ENCODE results near the gene SHMT1. TPM values are rescaled to one million over a fixed set of nuclear protein-coding genes. Genes with fewer than 3 reads are reported as not detected.

Gene SHMT1
- total RNA-seq, 2 donors from 2014 or later: 5.1 to 8.5 TPM

DNA sequence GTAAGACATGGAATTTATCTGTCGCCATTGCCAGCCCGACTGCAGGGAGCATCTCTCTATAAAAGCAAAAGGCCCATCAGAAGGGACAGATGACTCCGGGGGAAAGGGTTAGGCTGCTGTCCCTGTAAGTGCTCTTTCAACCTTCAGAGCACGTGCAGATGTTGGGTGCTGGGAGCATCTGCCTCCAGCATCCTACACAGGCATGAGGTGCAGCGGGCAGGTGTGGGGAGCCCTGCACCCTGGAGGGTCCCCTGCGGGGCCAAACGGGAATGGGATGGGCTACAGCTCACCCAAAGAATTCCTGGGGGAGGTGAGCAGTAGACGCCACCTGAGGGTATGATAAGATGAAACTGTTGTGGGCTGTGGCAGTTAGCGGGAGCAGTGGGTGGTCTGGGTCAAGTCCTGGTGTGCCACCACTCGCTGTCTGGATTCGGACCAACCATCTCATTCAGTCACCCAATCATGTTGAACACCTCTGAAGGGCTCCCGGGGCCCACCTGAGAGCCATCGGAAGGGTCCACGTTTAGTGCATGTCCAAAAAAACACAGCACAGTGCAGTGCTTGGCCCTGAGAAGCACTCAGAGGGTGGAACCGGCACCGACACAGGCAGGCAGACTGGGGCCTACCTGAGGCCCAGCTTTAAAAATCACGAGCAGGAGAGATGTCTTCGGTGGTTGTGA is 44.4 kb downstream of the SHMT1 start:
- peaks cover 0 to 65% of the 10 kb centered on the region in 2 donors for H3K4me1 ChIP-seq

DNA sequence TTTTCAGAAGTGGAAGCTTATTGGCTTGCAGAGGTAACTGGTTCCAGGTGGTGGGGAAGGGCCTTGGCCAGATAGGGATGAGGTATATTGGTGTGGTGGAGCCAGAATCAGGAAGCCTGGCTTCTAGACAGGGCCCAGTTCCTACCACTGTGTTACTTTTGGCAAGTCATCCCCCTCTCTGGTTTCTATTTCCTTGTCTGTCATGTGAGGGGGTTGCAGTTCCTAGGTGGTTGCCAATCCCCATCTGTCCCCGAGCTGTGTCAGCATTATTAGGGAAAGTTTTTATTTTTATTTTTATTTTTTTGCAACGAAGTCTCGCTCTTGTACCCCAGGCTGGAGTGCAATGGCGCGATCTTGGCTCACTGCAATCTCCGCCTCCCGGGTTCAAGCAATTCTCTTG is 45.2 kb downstream of the SHMT1 start:
- Histone ChIP-seq H3K4me1 (peaks cover 0 to 73% of the 10 kb centered on the region in 2 donors), H3K27me3 (no peaks in the 10 kb centered on the region), H3K4me3 (no peak overlapping the region), H3K36me3 (peaks cover 13% of the 10 kb centered on the region), H3K27ac (no peak overlapping the region), H3K9me3 (no peaks in the 10 kb centered on the region)
- no peak for DNase-seq (ENCODE audit: low spot score)
- TF ChIP-seq, protein P1, sequence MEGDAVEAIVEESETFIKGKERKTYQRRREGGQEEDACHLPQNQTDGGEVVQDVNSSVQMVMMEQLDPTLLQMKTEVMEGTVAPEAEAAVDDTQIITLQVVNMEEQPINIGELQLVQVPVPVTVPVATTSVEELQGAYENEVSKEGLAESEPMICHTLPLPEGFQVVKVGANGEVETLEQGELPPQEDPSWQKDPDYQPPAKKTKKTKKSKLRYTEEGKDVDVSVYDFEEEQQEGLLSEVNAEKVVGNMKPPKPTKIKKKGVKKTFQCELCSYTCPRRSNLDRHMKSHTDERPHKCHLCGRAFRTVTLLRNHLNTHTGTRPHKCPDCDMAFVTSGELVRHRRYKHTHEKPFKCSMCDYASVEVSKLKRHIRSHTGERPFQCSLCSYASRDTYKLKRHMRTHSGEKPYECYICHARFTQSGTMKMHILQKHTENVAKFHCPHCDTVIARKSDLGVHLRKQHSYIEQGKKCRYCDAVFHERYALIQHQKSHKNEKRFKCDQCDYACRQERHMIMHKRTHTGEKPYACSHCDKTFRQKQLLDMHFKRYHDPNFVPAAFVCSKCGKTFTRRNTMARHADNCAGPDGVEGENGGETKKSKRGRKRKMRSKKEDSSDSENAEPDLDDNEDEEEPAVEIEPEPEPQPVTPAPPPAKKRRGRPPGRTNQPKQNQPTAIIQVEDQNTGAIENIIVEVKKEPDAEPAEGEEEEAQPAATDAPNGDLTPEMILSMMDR (IDR thresholded peaks at IDR 0.05): no peak

More for the DNA sequence above, 44.4 kb downstream of the SHMT1 start:
- TF ChIP-seq, protein P1 (IDR thresholded peaks at IDR 0.05): no peak
- no peak for DNase-seq (ENCODE audit: low spot score)
- H3K36me3 ChIP-seq: peaks cover 20% of the 10 kb centered on the region
- no peaks in the 10 kb centered on the region for H3K27me3 ChIP-seq
- H3K9me3 ChIP-seq: no peaks in the 10 kb centered on the region
- H3K27ac ChIP-seq: no peak overlapping the region
- H3K4me3 ChIP-seq: no peak overlapping the region

DNA sequence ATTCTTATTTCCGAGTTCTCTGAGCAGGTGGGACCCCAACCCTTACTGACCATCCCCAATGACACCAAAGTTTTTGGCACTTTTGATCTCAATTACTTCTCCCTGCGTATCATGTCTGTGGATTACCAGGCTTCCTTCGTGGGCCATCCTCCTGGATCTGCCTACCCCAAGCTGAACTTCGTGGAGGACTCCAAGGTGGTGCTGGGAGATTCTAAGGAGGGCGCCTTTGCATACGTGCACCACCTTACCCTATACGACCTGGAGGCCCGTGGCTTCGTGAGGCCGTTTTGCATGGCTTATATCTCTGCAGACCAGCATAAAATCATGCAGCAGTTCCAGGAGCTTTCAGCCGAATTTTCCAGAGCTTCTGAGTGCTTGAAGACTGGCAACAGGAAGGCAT is 47.4 kb downstream of the SHMT1 start:
- Histone ChIP-seq H3K4me1 (peaks cover 0 to 77% of the 10 kb centered on the region in 2 donors), H3K27me3 (no peaks in the 10 kb centered on the region), H3K4me3 (peak overlapping the region; percentile 70 to 90), H3K36me3 (peaks cover 5% of the 10 kb centered on the region), H3K27ac (peak overlapping the region in 1 of 2 donors; percentile 87), H3K9me3 (no peaks in the 10 kb centered on the region)
- TF ChIP-seq, protein P1 (IDR thresholded peaks at IDR 0.05): no peak
- DNase-seq (ENCODE audit: low spot score): no peak

DNA sequence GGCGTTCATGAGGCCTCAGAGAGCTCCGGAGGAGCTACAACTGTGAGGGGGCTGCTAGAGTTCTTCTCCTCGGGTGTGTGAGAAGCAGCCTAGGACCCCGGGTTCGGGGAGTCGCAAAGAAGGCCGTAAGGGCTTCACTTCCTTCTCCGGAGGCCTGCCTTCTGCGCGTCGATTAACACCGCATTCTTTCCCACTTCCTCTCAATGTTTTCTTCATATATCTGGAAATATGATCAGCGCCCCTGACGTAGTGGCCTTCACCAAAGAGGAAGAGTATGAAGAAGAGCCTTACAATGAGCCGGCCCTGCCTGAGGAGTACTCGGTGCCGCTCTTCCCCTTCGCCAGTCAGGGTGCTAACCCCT is 47.8 kb downstream of the SHMT1 start:
- H3K4me3 ChIP-seq: peak overlapping the region; percentile 70 to 90
- no peaks in the 10 kb centered on the region for H3K9me3 ChIP-seq
- DNase-seq (ENCODE audit: low spot score): no peak
- H3K4me1 ChIP-seq: peaks cover 0 to 72% of the 10 kb centered on the region in 2 donors
- peak overlapping the region; percentile 87 to 89 for H3K27ac ChIP-seq
- H3K27me3 ChIP-seq: no peaks in the 10 kb centered on the region
- H3K36me3 ChIP-seq: peaks cover 5% of the 10 kb centered on the region
- TF ChIP-seq, protein P1 (IDR thresholded peaks at IDR 0.05): no peak

- Histone ChIP-seq H3K27me3 (no peaks in the 10 kb centered on the region), H3K36me3 (peaks cover 5% of the 10 kb centered on the region), H3K9me3 (no peaks in the 10 kb centered on the region), H3K27ac (peak within 1 kb of the TSS; percentile 87 to 89), H3K4me1 (peaks cover 0 to 66% of the 10 kb centered on the region in 2 donors), H3K4me3 (peak within 1 kb of the TSS; percentile 70 to 90)
- DNase-seq (ENCODE audit: low spot score): peak; percentile 99
- TF ChIP-seq, protein P1 (IDR thresholded peaks at IDR 0.05): no peak
Measured at GRCh38 chr17:18314731-18315561, 48.4 kb downstream of the SHMT1 start, which contains the start of the genes SMCR8 and TOP3A. Gene SMCR8, plus strand, starts transcription at chr17:18315293. Its CDS starts 497 bp downstream, at chr17:18315790. Gene TOP3A, minus strand, starts transcription at chr17:18314994. Its CDS starts 216 bp downstream, at chr17:18314778.

All from right atrium auricular region (tissue), 2 donors.